Neural cell (in vitro differentiated cells): Measurements from ENCODE around the gene ACOXL. TPM values are rescaled to one million over a fixed set of nuclear protein-coding genes. Genes with fewer than 3 reads are reported as not detected.

Source experiments
- H2AFZ ChIP-seq: fragments of 200-600, 300-800 bp; sonication (generic), shearing (Covaris generic); 2 replicates; pipeline ENCODE4 v1.6.0; 2014; ENCODE audit warnings: low read depth, mild to moderate bottlenecking, antibody characterized with exemption, low read length, moderate library complexity
- H3F3A ChIP-seq: fragments of 200-600 bp; shearing (Covaris generic); 2 replicates; pipeline ENCODE4 v1.6.1; 2016; ENCODE audit warnings: mild to moderate bottlenecking, moderate library complexity, mixed read lengths, antibody characterized with exemption, low read length; ENCODE audit not compliant: insufficient read depth, poor library complexity, severe bottlenecking
- H3K27ac ChIP-seq: fragments of 200-600, 300-800 bp; sonication (generic), shearing (Covaris generic); 2 replicates; pipeline ENCODE4 v1.5.1; 2014; ENCODE audit warnings: mild to moderate bottlenecking, low read length, moderate library complexity
- H3K27me3 ChIP-seq: fragments of 300-800, 200-600 bp; sonication (generic), shearing (Covaris generic); 2 replicates; pipeline ENCODE4 v1.6.0; 2014; ENCODE audit warnings: mild to moderate bottlenecking, low read depth, low read length, moderate library complexity; ENCODE audit not compliant: insufficient read depth
- H3K36me3 ChIP-seq: fragments of 300-800, 200-600 bp; sonication (generic), shearing (Covaris generic); 2 replicates; pipeline ENCODE4 v1.5.1; 2014; ENCODE audit warnings: mild to moderate bottlenecking, antibody characterized with exemption, low read length, moderate library complexity; ENCODE audit not compliant: insufficient read depth
- H3K4me2 ChIP-seq: fragments of 300-800, 200-600 bp; sonication (generic), shearing (Covaris generic); 2 replicates; pipeline ENCODE4 v1.6.0; 2014; ENCODE audit warnings: mild to moderate bottlenecking, low read length
- H3K4me3 ChIP-seq: fragments of 300-800, 200-600 bp; sonication (generic), shearing (Covaris generic); 2 replicates; pipeline ENCODE4 v1.5.1; 2014; ENCODE audit warnings: mild to moderate bottlenecking, low read length, moderate library complexity
- H3K79me2 ChIP-seq: fragments of 200-600 bp; shearing (Covaris generic); replicated peaks from 2 replicates; pipeline ENCODE4 v1.6.0; 2014; ENCODE audit warnings: mild to moderate bottlenecking, low read length, moderate library complexity; ENCODE audit not compliant: insufficient read depth
- H3K9ac ChIP-seq: fragments of 300-800, 200-600 bp; sonication (generic), shearing (Covaris generic); 2 replicates; pipeline ENCODE4 v1.6.1; 2016; ENCODE audit warnings: mild to moderate bottlenecking, low read length, mixed read lengths
- H3K9me2 ChIP-seq: fragments of 200-600 bp; shearing (Covaris generic); 2 replicates; pipeline ENCODE4 v1.6.1; 2016; ENCODE audit warnings: mild to moderate bottlenecking, low read length, mixed read lengths; ENCODE audit not compliant: insufficient read depth
- H3K9me3 ChIP-seq: fragments of 200-600, 300-800 bp; sonication (generic), shearing (Covaris generic); 2 replicates; pipeline ENCODE4 v1.6.1; 2016; ENCODE audit warnings: mild to moderate bottlenecking, mixed run types, low read length, moderate library complexity, mixed read lengths
- H4K20me1 ChIP-seq: fragments of 200-600 bp; shearing (Covaris generic); 2 replicates; pipeline ENCODE4 v1.6.1; 2016; ENCODE audit warnings: mild to moderate bottlenecking, mixed run types; ENCODE audit not compliant: insufficient read depth
- EP300 ChIP-seq: fragments of 450-650 bp; conservative IDR thresholded peaks from 2 replicates; pipeline ENCODE4 v1.6.1; 2014; ENCODE audit warnings: antibody characterized with exemption, mild to moderate bottlenecking, moderate library complexity; ENCODE audit not compliant: poor library complexity, severe bottlenecking
- EZH2 ChIP-seq: fragments of 200-600, 300-800 bp; shearing (Covaris generic), sonication (generic); IDR thresholded peaks from 2 replicates; pipeline ENCODE4 v1.6.1; 2014; ENCODE audit warnings: antibody characterized with exemption, low read length, borderline replicate concordance, mild to moderate bottlenecking; ENCODE audit not compliant: insufficient read depth, poor library complexity, severe bottlenecking
- MXI1 ChIP-seq: fragments of 450-650 bp; conservative IDR thresholded peaks from 2 replicates; pipeline ENCODE4 v1.6.1; 2014; ENCODE audit warnings: antibody characterized with exemption, mild to moderate bottlenecking; ENCODE audit not compliant: poor library complexity, severe bottlenecking
- POLR2AphosphoS5 ChIP-seq: IDR thresholded peaks from 2 replicates; pipeline ENCODE4 v1.6.1; 2012
- RAD21 ChIP-seq: fragments of 450-650 bp; conservative IDR thresholded peaks from 2 replicates; pipeline ENCODE4 v1.6.1; 2014; ENCODE audit warnings: antibody characterized with exemption, mild to moderate bottlenecking, moderate library complexity
- REST ChIP-seq: IDR thresholded peaks from 2 replicates; pipeline ENCODE4 v1.6.1; 2012; ENCODE audit warnings: borderline replicate concordance
- SMC3 ChIP-seq: fragments of 450-650 bp; conservative IDR thresholded peaks from 2 replicates; pipeline ENCODE4 v1.6.1; 2014; ENCODE audit warnings: antibody characterized with exemption, mild to moderate bottlenecking, moderate library complexity; ENCODE audit not compliant: poor library complexity
- TAF1 ChIP-seq: IDR thresholded peaks from 2 replicates; pipeline ENCODE4 v1.6.1; 2012; ENCODE audit warnings: low read depth
- polyA plus RNA-seq: library from polyadenylated mRNA; depleted of rRNA; stranded (reverse); fragments of >200 nt; gene quantifications from 2 replicates; pipeline ENCODE4 v1.2.3, GENCODE V29; 2014
- TF ChIP-seq, protein P1 (sequence below): fragments of 450-650 bp; IDR thresholded peaks from 2 replicates; pipeline ENCODE4 v1.5.1; 2014; ENCODE audit warnings: antibody characterized with exemption, mild to moderate bottlenecking, moderate library complexity; ENCODE audit not compliant: poor library complexity, severe bottlenecking

ACOXL gene
- polyA plus RNA-seq, 1 donor from 2014 or later, result not detected

- H3K9ac ChIP-seq, result no peak overlapping the region
- H3F3A ChIP-seq, result no peaks in the 10 kb centered on the region
- TF ChIP-seq, protein P1, sequence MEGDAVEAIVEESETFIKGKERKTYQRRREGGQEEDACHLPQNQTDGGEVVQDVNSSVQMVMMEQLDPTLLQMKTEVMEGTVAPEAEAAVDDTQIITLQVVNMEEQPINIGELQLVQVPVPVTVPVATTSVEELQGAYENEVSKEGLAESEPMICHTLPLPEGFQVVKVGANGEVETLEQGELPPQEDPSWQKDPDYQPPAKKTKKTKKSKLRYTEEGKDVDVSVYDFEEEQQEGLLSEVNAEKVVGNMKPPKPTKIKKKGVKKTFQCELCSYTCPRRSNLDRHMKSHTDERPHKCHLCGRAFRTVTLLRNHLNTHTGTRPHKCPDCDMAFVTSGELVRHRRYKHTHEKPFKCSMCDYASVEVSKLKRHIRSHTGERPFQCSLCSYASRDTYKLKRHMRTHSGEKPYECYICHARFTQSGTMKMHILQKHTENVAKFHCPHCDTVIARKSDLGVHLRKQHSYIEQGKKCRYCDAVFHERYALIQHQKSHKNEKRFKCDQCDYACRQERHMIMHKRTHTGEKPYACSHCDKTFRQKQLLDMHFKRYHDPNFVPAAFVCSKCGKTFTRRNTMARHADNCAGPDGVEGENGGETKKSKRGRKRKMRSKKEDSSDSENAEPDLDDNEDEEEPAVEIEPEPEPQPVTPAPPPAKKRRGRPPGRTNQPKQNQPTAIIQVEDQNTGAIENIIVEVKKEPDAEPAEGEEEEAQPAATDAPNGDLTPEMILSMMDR, result no peak
- TF ChIP-seq TAF1 (no peak), POLR2AphosphoS5 (no peak), RAD21 (no peak), EP300 (no peak), MXI1 (no peak), REST (no peak), SMC3 (no peak), EZH2 (no peak)
- H3K79me2 ChIP-seq, result peaks cover 3% of the 10 kb centered on the region
- no peak overlapping the region for H3K4me2 ChIP-seq
- H2AFZ ChIP-seq, result no peak overlapping the region
- no peaks in the 10 kb centered on the region for H3K9me2 ChIP-seq
- H3K27ac ChIP-seq, result no peak overlapping the region
- peaks cover 18% of the 10 kb centered on the region for H3K27me3 ChIP-seq
- H3K9me3 ChIP-seq, result no peaks in the 10 kb centered on the region
- H3K4me3 ChIP-seq, result no peak overlapping the region
- no peaks in the 10 kb centered on the region for H4K20me1 ChIP-seq
- H3K36me3 ChIP-seq, result no peaks in the 10 kb centered on the region
Observed at GRCh38 chr2:111142101-111142500, 409.7 kb downstream of the ACOXL start.

DNA sequence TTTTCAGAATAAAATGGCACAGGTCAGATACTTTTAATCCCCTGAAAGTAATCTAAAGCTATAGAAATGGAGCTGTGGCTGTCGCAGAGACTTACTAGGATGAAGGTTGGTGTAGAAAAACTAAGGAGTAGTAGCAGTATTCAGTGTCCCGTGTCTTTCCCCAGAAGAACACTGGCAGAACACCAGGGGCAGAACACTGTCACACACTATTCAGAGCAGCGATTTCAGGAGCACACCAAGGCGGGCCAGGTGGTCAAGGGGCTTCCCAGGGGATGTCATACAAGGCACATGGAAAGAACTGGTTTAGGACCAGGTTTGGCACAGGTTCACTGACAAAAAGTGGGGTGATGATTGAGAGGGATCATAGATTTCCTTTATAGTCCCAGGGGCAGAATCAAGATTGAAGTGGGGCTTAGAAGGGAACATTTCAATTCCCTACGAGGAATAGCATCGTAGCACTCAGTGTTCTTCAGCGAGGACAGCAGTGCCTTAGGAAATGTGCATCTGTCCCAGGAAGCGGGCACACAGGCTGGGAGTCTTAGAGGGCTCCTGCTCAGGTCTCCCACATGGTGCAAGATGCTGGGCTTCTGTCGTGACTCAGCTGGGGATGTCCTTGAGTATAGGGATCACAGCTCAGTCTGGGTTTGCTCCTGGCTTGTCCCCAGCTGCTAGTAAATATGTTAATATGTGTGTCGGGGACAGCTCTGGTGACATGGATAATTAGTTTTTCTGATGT is 410.9 kb downstream of the ACOXL start:
- Histone ChIP-seq H3K36me3 (no peaks in the 10 kb centered on the region), H3K9ac (no peak overlapping the region), H3K27me3 (peaks cover 26% of the 10 kb centered on the region), H3K4me3 (no peak overlapping the region), H4K20me1 (no peaks in the 10 kb centered on the region), H3K9me3 (no peaks in the 10 kb centered on the region), H3K27ac (no peak overlapping the region), H3K79me2 (peaks cover 2% of the 10 kb centered on the region), H3K9me2 (no peaks in the 10 kb centered on the region), H3K4me2 (no peak overlapping the region), H2AFZ (no peak overlapping the region), H3F3A (no peaks in the 10 kb centered on the region)
- TF ChIP-seq RAD21 (no peak), POLR2AphosphoS5 (no peak), REST (no peak), SMC3 (no peak), MXI1 (no peak), TAF1 (no peak), EZH2 (no peak), EP300 (no peak)
- TF ChIP-seq, protein P1, result no peak
